ENCODE data around the gene INTS3. TPM values are rescaled to one million over a fixed set of nuclear protein-coding genes. Genes with fewer than 3 reads are reported as not detected.

INTS3 gene
- total and polyA plus RNA-seq, 9 of the 15 experiments (the other 6 are each of a cell fraction or from before 2014, with no cell fraction given) = 6.3 to 24.1 (median 14.3) TPM

DNA sequence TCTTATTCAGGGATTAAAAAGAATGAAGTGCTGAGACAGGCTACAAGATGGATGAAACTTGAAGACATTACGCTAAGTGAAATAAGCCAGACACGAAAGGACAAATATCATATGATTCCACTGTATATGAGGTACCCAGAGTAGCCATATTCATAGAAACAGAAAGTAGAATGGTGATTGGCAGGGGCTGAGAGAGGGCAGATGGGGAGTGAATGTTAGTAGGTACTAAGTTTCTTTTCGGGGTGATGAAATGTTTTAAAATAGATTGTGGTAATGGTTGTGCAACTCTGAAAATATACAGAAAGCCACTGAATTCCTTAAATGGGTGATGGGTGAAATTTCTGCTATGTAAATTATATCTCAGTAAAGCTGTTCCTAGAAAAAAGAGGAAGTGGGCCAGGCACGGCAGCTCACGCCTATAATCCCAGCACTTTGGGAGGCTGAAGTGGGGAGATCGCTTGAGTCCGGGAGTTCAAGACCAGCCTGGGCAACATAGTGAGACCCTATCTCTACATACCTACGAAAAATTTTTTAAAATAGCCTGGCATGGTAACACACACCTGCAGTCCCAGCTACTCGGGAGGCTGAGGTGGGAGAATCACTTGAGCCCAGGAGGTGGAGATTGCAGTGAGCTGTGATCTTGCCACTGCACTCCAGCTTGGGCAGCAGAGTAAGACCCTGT lies 63.3 kb downstream of the INTS3 start:
- no peaks in the 10 kb centered on the region for H3K27me3 ChIP-seq (ENCODE audit: control insufficient read depth in 2 of 2, insufficient read depth in 2 of 2, low read length in 2 of 2)
- no peaks in the 10 kb centered on the region for H3K36me3 ChIP-seq (ENCODE audit: control insufficient read depth, insufficient read depth, low read length)
- H3K27ac ChIP-seq (ENCODE audit: extremely low read depth, low read depth, low read length) = peak overlapping the region; percentile 20; the same call in 1 of the 3 replicates
- peak overlapping the region; percentile 0; the same call in 1 of the 2 replicates for H3K4me2 ChIP-seq (ENCODE audit: insufficient read depth, low read length)
- in situ Hi-C loops (cut with MboI) (no loop called here), intact Hi-C loops (cut with micrococcal nuclease) (no loop called here)
- BruUV-seq (replicated peaks) = no TSS peak
- DNase-seq (ENCODE audit: extremely low read depth in 1 of 4, low spot score in 3 of 4) (peak in 1 of 4 experiments; percentile 19), ATAC-seq (peak; percentile 67), FAIRE-seq (peak; percentile 56)
- H3K9me1 ChIP-seq (ENCODE audit: control insufficient read depth, insufficient read depth, low read length) = no peaks in the 10 kb centered on the region
- H4K20me1 ChIP-seq (replicated peaks; ENCODE audit: control insufficient read depth, insufficient read depth, low read length) = no peaks in the 10 kb centered on the region
- ChIA-PET POLR2A (interaction anchor here (0.6 to 1.8 kb wide), 3 partner anchors 11 to 199 kb away, joined by 3 to 7 read pairs (median 5); partner anchors contain the start of gene RPS27), CTCF (ENCODE audit: low intra/inter-chr PET ratio) (no interaction called here)
- peaks cover 7 to 45% of the 10 kb centered on the region in 2 experiments for H3K4me1 ChIP-seq (replicated peaks in 1 of 2; ENCODE audit: control insufficient read depth in 2 of 2, insufficient read depth in 2 of 2, low read length in 2 of 2)
- WGBS (ENCODE audit: insufficient coverage, low coverage, missing lambda C conversion rate) = 34% methylated on average over 9 of the region's 9 CpGs
- no peak overlapping the region for H3K4me3 ChIP-seq
- no peak overlapping the region; a peak in 1 of 4 replicates for H3K9ac ChIP-seq (ENCODE audit: insufficient read depth in 1 of 2, low read depth in 2 of 2, low read length in 2 of 2)
- H3K9me3 ChIP-seq (replicated peaks; ENCODE audit: control insufficient read depth, insufficient read depth, low read depth, low read length) = no peaks in the 10 kb centered on the region
- peak overlapping the region; percentile 80 for H2AFZ ChIP-seq (ENCODE audit: low read depth, low read length)
- no peaks in the 10 kb centered on the region for H3K79me2 ChIP-seq (ENCODE audit: control insufficient read depth, insufficient read depth, low read length)
- TF ChIP-seq, protein P1, sequence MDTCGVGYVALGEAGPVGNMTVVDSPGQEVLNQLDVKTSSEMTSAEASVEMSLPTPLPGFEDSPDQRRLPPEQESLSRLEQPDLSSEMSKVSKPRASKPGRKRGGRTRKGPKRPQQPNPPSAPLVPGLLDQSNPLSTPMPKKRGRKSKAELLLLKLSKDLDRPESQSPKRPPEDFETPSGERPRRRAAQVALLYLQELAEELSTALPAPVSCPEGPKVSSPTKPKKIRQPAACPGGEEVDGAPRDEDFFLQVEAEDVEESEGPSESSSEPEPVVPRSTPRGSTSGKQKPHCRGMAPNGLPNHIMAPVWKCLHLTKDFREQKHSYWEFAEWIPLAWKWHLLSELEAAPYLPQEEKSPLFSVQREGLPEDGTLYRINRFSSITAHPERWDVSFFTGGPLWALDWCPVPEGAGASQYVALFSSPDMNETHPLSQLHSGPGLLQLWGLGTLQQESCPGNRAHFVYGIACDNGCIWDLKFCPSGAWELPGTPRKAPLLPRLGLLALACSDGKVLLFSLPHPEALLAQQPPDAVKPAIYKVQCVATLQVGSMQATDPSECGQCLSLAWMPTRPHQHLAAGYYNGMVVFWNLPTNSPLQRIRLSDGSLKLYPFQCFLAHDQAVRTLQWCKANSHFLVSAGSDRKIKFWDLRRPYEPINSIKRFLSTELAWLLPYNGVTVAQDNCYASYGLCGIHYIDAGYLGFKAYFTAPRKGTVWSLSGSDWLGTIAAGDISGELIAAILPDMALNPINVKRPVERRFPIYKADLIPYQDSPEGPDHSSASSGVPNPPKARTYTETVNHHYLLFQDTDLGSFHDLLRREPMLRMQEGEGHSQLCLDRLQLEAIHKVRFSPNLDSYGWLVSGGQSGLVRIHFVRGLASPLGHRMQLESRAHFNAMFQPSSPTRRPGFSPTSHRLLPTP (IDR thresholded peaks at IDR 0.05; ENCODE audit: borderline replicate concordance, extremely low read depth, insufficient read length) = peak; percentile 30
- TF ChIP-seq BACH1 (tag; IDR thresholded peaks at IDR 0.05) (peak; percentile 35; the same call in 1 of the 2 replicates), ZNF644 (tag; IDR thresholded peaks at IDR 0.05; ENCODE audit: low read depth) (0 out of 2 replicates have a peak, but pooled peaks have one; percentile 49), L3MBTL2 (IDR thresholded peaks at IDR 0.05) (no peak), SRF (CRISPR knock-in tag; IDR thresholded peaks at IDR 0.05) (peak in 1 of 2 experiments; percentile 63; a peak in 1 of 4 replicates), PHB2 (IDR thresholded peaks at IDR 0.05; ENCODE audit: low read depth) (no peak), ZNF175 (CRISPR knock-in tag; IDR thresholded peaks at IDR 0.05; ENCODE audit: low read depth) (peak; percentile 58; the same call in 1 of the 2 replicates), MECOM (CRISPR knock-in tag; IDR thresholded peaks at IDR 0.05) (no peak), NR2C2 (CRISPR knock-in tag; IDR thresholded peaks at IDR 0.05) (no peak), NR2C2 (tag; IDR thresholded peaks at IDR 0.05) (peak; percentile 3; the same call in 1 of the 2 replicates), POLR2H (tag; IDR thresholded peaks at IDR 0.05; ENCODE audit: low read depth) (peak; percentile 37; the same call in 1 of the 2 replicates), CEBPB (tag; IDR thresholded peaks at IDR 0.05) (peak; percentile 97), SPI1 (IDR thresholded peaks at IDR 0.05; ENCODE audit: borderline replicate concordance, low read depth, low read length) (peak; percentile 99)
- TF ChIP-seq, protein P2, sequence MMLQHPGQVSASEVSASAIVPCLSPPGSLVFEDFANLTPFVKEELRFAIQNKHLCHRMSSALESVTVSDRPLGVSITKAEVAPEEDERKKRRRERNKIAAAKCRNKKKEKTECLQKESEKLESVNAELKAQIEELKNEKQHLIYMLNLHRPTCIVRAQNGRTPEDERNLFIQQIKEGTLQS (IDR thresholded peaks at IDR 0.05) = peak; percentile 76
- TF ChIP-seq, protein P2 (CRISPR knock-in tag; conservative IDR thresholded peaks at IDR 0.05) = no peak
- TF ChIP-seq, protein P3, sequence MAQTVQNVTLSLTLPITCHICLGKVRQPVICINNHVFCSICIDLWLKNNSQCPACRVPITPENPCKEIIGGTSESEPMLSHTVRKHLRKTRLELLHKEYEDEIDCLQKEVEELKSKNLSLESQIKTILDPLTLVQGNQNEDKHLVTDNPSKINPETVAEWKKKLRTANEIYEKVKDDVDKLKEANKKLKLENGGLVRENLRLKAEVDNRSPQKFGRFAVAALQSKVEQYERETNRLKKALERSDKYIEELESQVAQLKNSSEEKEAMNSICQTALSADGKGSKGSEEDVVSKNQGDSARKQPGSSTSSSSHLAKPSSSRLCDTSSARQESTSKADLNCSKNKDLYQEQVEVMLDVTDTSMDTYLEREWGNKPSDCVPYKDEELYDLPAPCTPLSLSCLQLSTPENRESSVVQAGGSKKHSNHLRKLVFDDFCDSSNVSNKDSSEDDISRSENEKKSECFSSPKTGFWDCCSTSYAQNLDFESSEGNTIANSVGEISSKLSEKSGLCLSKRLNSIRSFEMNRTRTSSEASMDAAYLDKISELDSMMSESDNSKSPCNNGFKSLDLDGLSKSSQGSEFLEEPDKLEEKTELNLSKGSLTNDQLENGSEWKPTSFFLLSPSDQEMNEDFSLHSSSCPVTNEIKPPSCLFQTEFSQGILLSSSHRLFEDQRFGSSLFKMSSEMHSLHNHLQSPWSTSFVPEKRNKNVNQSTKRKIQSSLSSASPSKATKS (CRISPR knock-in tag; IDR thresholded peaks at IDR 0.05) = no peak

Data from K562 (cell line).